D721Med (cell line): ENCODE measurements around the gene DSTN.

Experiments used
- DNase-seq: peaks from one replicate; pipeline ENCODE4 v3.0.0; 2011; ENCODE audit warnings: low spot score; ENCODE audit not compliant: insufficient read length
- FAIRE-seq: peaks from 2 replicates; lab custom pipeline; 2011; peaks lifted over from hg19 to GRCh38; lab: Jason Lieb, UNC
- TF ChIP-seq, protein P1 (sequence below): IDR thresholded peaks from 2 replicates; pipeline ENCODE4 v1.5.1; 2012; ENCODE audit warnings: mild to moderate bottlenecking, control low read depth; ENCODE audit not compliant: insufficient read depth; ENCODE audit errors: missing control alignments

The DSTN gene

GRCh38 chr20:17537959-17538358 is 31.9 kb upstream of the DSTN start:
- TF ChIP-seq, protein P1, sequence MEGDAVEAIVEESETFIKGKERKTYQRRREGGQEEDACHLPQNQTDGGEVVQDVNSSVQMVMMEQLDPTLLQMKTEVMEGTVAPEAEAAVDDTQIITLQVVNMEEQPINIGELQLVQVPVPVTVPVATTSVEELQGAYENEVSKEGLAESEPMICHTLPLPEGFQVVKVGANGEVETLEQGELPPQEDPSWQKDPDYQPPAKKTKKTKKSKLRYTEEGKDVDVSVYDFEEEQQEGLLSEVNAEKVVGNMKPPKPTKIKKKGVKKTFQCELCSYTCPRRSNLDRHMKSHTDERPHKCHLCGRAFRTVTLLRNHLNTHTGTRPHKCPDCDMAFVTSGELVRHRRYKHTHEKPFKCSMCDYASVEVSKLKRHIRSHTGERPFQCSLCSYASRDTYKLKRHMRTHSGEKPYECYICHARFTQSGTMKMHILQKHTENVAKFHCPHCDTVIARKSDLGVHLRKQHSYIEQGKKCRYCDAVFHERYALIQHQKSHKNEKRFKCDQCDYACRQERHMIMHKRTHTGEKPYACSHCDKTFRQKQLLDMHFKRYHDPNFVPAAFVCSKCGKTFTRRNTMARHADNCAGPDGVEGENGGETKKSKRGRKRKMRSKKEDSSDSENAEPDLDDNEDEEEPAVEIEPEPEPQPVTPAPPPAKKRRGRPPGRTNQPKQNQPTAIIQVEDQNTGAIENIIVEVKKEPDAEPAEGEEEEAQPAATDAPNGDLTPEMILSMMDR, result no peak
- FAIRE-seq, result no peak

GRCh38 chr20:17538517-17539170 is 31.2 kb upstream of the DSTN start:
- TF ChIP-seq, protein P1, result no peak
- FAIRE-seq (no peak), DNase-seq (no peak)

More at GRCh38 chr20:17537959-17538358, 31.9 kb upstream of the DSTN start:
- no peak for DNase-seq

GRCh38 chr20:17541596-17541995 is 28.3 kb upstream of the DSTN start:
- TF ChIP-seq, protein P1, result no peak
- DNase-seq (no peak), FAIRE-seq (no peak)

- DNase-seq, result no peak
- TF ChIP-seq, protein P1, result no peak
- FAIRE-seq, result no peak
These were observed 27.9 kb upstream of the DSTN start for GRCh38 chr20:17541996-17542395.

DNA sequence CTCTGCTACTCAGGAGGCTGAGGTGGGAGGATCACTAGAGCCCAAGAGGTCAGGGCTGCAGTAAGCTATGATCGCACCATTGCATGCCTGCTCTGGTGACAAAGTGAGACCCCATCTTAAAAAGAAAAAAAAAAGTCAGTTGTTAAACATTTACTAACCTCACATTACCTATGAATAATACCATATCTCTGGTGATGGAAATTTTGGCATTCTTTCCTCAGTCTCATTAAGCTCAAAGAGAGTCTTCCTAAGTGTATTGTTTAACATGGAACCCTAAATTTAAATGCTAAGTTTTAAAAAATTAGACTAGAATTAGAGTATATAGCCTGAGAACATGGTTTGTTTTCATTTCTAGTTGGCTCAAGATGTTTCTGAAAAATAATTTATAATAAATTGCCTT is 27.4 kb upstream of the DSTN start:
- no peak for FAIRE-seq
- TF ChIP-seq, protein P1, result no peak
- no peak for DNase-seq

GRCh38 chr20:17542993-17543412 is 26.9 kb upstream of the DSTN start:
- FAIRE-seq (no peak), DNase-seq (no peak)
- TF ChIP-seq, protein P1, result no peak

DNA sequence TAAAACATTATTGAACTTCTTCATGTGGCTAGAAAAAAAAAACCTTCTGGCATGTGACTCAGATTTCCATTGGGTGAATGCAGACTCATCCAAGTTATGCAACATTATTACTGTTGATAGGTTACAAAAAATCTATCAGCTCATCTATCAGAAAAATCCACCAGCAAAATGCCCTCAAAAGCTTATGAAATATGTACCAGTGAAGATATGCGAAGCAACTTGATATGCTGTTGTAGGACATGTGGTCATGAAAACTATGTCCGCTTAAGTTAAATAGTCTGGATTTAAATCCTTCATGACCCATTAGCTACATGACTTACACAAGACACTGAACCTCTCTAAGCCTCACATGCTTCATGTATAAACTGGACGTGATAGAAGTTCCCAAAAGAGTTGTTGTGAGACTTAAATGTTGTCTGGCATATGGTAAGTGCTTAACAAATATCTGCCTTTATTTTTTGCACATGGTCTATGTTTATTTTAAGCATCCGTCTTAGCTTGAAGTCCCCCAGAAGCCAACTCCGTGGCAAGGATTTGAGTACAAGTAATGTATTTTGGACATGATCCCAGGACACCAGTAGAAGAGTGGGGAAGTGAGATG is 26.2 kb upstream of the DSTN start:
- DNase-seq, result no peak
- TF ChIP-seq, protein P1, result no peak
- FAIRE-seq, result no peak
